ENCODE data around the gene CRIP1. TPM values are rescaled to one million over a fixed set of nuclear protein-coding genes. Genes with fewer than 3 reads are reported as not detected.

CRIP1 gene
- total RNA-seq, 8 experiments from 2014 or later, result 3.3 to 14.5 (median 5.1) TPM

DNA sequence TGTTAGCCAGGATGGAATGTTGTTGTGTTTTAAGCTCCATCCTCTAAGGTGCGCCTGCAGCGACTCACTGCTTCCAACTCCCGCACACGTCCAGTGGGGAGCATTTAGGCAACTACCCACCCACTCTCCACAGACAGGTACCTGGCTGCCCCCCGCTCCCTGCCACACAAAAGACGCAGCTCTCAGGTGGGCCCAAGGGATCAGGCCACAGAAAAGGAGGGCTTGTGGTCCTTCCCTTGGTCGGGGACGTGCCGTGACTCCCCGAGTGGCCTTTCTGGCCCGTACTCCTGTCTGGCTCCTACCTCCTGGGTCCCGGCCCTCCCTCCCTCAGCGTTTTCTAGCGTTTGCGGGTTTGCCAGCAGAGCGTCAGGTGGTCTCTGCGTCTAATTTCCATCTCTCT, 20.6 kb downstream of the CRIP1 start:
- in situ Hi-C loops (cut with MboI; ENCODE audit: low pct_unique_long_range_greater_than_20kb in 2 of 9, low sequenced_read_pairs in 9 of 9, unreplicated experiment in 9 of 9), result no loop called here
- Histone ChIP-seq H3K4me1 (replicated peaks in 1 of 2) (no peaks in the 10 kb centered on the region), H3K27ac (no peak overlapping the region), H3K4me3 (no peak overlapping the region)
- ATAC-seq (replicated peaks in 6 of 8), result no peak
- WGBS, 10 experiments, result 37 to 100% (median 85%) methylated on average over 1 to 7 of the region's 17 CpGs; no CpG with 5 or more reads in 4 of the 10 experiments

DNA sequence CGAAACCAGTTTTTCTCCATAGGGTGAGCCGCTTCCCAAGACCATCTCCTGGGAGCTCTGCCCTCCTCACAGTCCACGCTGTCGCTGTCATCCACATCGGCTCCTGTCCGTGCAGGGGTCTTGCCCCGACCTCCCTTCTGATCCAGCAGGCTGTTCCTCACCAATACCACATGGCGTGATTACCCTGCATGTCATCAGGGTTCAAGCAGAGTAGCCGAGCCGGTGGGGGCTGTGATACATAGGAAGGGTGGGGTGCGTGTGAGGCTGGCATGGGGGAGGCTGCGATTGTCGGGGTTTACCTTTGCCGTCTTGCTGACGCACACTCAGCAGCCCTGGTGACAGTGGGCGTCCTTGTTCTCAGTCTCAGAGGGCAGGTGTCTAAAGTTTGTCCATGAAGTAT, 21.4 kb downstream of the CRIP1 start:
- Histone ChIP-seq H3K4me3 (no peak overlapping the region), H3K4me1 (replicated peaks in 1 of 2) (no peaks in the 10 kb centered on the region), H3K27ac (no peak overlapping the region)
- in situ Hi-C loops (cut with MboI; ENCODE audit: low pct_unique_long_range_greater_than_20kb in 2 of 9, low sequenced_read_pairs in 9 of 9, unreplicated experiment in 9 of 9), result no loop called here
- ATAC-seq (replicated peaks in 6 of 8), result no peak
- 55 to 100% (median 79%) methylated on average over 1 to 6 of the region's 16 CpGs; no CpG with 5 or more reads in 2 of the 10 experiments for WGBS, 10 experiments

DNA sequence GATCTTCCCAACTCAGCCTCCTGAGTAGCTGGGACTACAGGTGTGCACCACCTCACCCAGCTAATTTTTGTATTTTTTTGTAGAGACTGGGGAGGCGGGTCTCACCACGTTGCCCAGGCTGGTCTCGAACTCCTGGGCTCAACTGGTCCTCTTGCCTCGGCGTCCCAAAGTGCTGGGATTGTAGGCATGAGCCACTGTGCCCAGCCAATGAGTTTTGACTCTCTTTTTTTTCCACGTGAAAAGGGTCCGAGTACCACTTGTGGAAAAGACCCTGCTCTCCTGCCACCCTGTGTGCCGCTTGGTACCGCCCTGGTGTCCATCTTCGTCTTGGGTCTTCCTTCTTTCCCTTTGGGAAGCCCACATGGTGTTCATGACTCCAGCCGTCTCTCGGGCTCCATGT, 21.9 kb downstream of the CRIP1 start:
- H3K4me3 ChIP-seq, result no peak overlapping the region
- WGBS, 10 experiments, result 54 to 100% (median 88%) methylated on average over 1 to 11 of the region's 12 CpGs; no CpG with 5 or more reads in 5 of the 10 experiments
- H3K4me1 ChIP-seq (replicated peaks in 1 of 2), result no peaks in the 10 kb centered on the region
- in situ Hi-C loops (cut with MboI; ENCODE audit: low pct_unique_long_range_greater_than_20kb in 2 of 9, low sequenced_read_pairs in 9 of 9, unreplicated experiment in 9 of 9), result no loop called here
- ATAC-seq (replicated peaks in 6 of 8), result no peak
- H3K27ac ChIP-seq, result no peak overlapping the region

DNA sequence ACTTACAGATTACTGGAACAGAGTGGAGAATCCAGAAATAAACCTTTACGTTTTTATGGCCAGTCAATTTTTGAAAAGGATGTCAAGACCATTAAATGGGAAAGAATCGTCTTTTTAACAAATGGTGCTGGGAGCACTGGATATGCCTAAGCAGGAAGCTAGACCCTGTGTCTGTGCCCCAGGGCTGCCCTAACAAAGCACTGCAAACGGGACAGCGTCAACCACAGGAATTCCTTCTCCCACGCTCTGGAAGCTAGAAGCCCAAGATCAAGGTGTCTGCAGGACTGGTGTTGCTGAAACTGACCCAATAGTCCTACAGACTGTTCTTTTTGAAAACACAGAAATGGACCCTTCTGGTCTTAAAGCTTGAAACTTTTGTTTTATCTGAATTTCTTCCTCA, 30.4 kb downstream of the CRIP1 start:
- Histone ChIP-seq H3K27ac (no peak overlapping the region), H3K4me1 (replicated peaks in 1 of 2) (no peaks in the 10 kb centered on the region), H3K4me3 (no peak overlapping the region)
- in situ Hi-C loops (cut with MboI; ENCODE audit: low pct_unique_long_range_greater_than_20kb in 2 of 9, low sequenced_read_pairs in 9 of 9, unreplicated experiment in 9 of 9), result no loop called here
- no peak for ATAC-seq (replicated peaks in 6 of 8)
- 0 to 100% (median 41%) methylated on average over 1 to 5 of the region's 5 CpGs; no CpG with 5 or more reads in 1 of the 10 experiments for WGBS, 10 experiments

DNA sequence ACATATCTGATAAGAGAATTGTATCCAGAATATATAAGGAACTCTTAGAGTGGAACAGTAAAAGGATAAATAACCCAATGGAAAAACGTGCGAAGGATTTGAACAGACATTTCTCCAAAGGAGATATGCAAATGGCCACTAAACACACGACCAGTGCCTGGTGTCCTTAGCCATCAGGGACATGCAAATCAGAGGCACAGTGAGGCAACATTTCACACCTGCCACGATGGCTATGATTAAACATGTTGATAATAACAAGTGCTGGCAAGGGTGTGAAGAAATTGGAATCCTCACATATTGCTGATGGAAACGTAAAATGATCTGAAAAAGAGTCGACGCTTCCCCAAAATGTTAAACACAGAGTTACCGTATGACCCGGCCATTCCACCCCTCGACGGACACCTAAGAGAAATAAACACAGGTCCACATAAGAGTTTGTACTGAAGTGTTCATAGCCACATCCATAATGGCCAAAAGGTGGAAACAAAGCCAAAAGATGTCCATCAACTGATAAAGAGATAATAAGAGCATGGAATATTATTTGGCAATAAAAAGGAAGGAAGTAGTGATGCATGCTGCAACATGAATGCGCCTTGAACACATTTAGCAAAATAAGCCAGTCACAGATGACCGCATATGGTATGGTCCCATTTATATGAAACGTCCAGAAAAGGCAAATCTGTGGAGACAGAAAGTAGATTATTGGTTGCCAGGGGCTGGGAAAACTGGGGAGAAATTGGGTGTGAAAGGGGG, 33.4 kb downstream of the CRIP1 start:
- WGBS, 10 experiments, result 34 to 79% (median 61%) methylated on average over 3 to 14 of the region's 14 CpGs
- ATAC-seq (replicated peaks in 6 of 8), result no peak
- Histone ChIP-seq H3K4me1 (replicated peaks in 1 of 2) (no peaks in the 10 kb centered on the region), H3K4me3 (no peak overlapping the region), H3K27ac (no peak overlapping the region)
- in situ Hi-C loops (cut with MboI; ENCODE audit: low pct_unique_long_range_greater_than_20kb in 2 of 9, low sequenced_read_pairs in 9 of 9, unreplicated experiment in 9 of 9), result no loop called here

DNA sequence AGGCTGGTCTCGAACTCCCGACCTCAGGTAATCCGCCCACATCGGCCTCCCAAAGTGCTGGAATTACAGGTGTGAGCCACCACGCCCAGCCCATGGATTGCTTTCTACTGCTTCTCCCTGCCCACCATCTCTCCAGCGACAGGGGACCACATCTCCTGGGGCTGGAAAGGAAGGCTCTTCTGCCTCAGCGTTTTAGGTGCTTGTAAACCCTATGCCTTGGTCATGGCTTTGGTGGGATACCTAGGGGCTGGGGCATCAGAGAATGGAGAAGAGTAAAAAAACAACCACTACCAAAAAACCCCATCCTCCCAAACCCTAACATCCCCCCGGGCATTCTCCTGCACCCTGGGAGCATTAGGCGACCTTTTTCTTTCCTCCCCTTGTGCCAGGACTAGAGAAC, 38.6 kb downstream of the CRIP1 start:
- 17 to 80% (median 68%) methylated on average over 1 to 6 of the region's 9 CpGs; no CpG with 5 or more reads in 2 of the 10 experiments for WGBS, 10 experiments
- no peak for ATAC-seq (replicated peaks in 6 of 8)
- in situ Hi-C loops (cut with MboI; ENCODE audit: low pct_unique_long_range_greater_than_20kb in 2 of 9, low sequenced_read_pairs in 9 of 9, unreplicated experiment in 9 of 9), result loop anchor here in 1 of 9 experiments (25.0 kb wide), 1 partner anchor 487 kb away; no protein-coding TSS in a partner anchor
- H3K4me3 ChIP-seq, result no peak overlapping the region
- H3K4me1 ChIP-seq (replicated peaks in 1 of 2), result peaks cover 0 to 13% of the 10 kb centered on the region in 2 donors
- no peak overlapping the region for H3K27ac ChIP-seq

DNA sequence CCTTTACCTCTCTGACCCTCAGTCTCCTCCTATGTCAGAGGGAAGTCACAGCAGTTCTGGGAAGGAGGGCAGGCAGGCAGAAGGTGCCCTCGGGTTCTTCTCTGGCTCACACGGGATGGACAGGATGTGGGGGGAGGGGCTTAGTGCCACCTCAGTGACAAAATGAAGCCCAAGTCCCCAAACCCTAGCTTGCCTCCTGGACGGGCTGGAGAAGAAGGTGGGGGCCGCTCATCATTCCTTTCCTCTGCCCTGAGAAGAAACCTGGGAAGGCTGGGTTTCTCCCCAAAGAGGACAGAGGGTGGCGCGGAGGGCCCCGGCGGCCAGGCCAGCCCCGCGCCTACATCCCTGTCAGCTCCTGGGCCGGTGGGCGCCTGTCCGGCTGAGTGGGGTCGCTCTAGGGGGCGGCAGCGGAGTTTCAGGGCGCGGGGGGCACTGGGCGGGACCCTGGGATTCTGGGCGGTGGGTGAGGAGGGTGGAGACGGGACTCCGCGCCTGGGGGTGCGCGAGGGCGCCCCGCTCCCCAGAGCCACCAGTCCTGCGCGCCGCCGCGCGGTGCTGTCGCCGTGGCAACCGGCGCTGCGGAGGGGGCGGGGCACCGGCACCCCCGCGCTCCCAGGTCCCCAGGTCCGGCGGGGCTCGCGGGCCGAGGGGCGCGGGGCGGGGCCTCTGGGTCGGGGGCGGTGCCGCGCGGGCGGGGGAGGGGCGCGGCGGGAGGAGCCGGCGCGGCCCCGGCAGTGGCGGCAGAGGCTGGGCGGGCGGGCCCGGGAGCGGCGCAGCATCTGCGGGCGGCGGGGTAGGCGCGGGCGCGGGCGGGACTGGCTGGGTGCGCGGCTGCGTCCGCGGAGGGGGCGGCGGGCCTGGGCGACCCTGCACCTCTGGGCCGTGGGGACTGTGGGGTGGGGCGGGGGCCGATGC, 39.4 kb downstream of the CRIP1 start, which contains the start of gene TMEM121:
Gene TMEM121 (plus strand): TSS at position 723 of the 915 bp plus-strand sequence. CDS start 2,252 bp downstream, outside the sequence.
- Histone ChIP-seq H3K4me1 (replicated peaks in 1 of 2) (peaks cover 0 to 13% of the 10 kb centered on the region in 2 donors), H3K27ac (no peak within 1 kb of the TSS), H3K4me3 (peak within 1 kb of the TSS; percentile 43 to 80 (median 52))
- 0 to 49% (median 6%) methylated on average over 1 to 7 of the region's 88 CpGs; no CpG with 5 or more reads in 5 of the 10 experiments for WGBS, 10 experiments
- in situ Hi-C loops (cut with MboI; ENCODE audit: low pct_unique_long_range_greater_than_20kb in 2 of 9, low sequenced_read_pairs in 9 of 9, unreplicated experiment in 9 of 9), result loop anchor here in 1 of 9 experiments (25.0 kb wide), 1 partner anchor 486 kb away; no protein-coding TSS in a partner anchor
- peak; percentile 18 to 78 (median 68) for ATAC-seq (replicated peaks in 6 of 8)

DNA sequence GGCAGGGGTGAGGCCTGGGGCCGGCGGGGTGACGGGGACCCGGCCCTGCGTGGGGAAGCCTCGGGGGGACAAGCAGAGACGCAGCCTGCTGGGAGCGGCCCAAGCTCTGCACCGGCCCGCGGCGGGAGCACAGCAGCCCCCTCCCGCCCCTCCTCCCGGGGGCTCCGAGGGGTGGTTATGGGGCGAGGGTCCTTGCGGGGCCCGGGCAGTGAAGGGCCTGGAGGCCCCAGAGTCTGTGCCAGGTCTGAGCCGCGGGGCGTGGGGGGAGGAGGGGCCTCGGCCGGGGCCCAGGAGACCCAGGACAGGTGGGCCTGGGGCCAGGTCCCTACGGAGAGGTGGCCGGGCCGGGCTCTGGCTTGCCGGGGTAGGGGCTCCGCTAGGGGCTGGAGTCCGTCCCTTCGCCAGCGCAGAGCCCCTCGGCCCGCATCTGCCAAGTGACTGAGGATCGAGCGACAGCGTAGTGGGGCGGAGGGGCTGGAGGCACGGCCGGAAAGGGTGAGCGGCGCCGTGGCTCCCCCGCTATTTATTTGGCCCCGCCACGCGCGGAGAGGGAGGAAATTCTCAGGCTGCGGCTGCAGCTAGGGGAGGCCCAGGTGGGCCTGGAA, 40.2 kb downstream of the CRIP1 start:
- in situ Hi-C loops (cut with MboI; ENCODE audit: low pct_unique_long_range_greater_than_20kb in 2 of 9, low sequenced_read_pairs in 9 of 9, unreplicated experiment in 9 of 9), result loop anchor here in 1 of 9 experiments (25.0 kb wide), 1 partner anchor 485 kb away; no protein-coding TSS in a partner anchor
- peaks cover 0 to 13% of the 10 kb centered on the region in 2 donors for H3K4me1 ChIP-seq (replicated peaks in 1 of 2)
- no peak overlapping the region for H3K27ac ChIP-seq
- peak in 5 of 8 experiments; percentile 2 to 42 (median 33) for ATAC-seq (replicated peaks in 6 of 8)
- H3K4me3 ChIP-seq, result peak overlapping the region; percentile 43 to 80 (median 52)
- WGBS, 10 experiments, result 3% methylated on average over 6 of the region's 48 CpGs; no CpG with 5 or more reads in 9 of the 10 experiments

DNA sequence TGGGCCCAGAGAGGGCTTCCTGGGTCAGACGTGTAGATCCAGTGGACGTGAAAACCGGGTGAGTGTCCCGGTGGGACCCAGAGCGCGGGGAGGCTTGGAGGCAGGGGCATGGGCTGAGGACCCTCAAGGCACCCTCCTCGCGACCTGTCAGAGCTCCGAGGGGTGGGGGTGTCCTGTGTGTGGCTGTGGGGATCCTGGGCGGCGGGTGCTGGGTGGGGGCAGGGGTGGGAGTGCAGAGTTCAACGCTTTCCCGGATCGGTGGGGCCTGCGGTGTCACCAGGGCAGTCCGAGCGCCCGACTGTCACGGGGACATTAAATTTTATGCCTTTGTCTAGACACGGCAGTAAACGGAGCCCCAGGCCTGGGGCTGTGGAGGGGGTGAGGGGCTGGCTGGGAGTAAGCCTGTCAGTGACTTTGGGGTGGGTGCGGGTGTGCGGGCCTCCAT, 40.7 kb downstream of the CRIP1 start:
- Histone ChIP-seq H3K4me1 (replicated peaks in 1 of 2) (peaks cover 0 to 13% of the 10 kb centered on the region in 2 donors), H3K4me3 (peak overlapping the region; percentile 43 to 80 (median 52)), H3K27ac (no peak overlapping the region)
- no peak for ATAC-seq (replicated peaks in 6 of 8)
- no CpG with 5 or more reads among the region's 23 CpGs for WGBS, 10 experiments
- in situ Hi-C loops (cut with MboI; ENCODE audit: low pct_unique_long_range_greater_than_20kb in 2 of 9, low sequenced_read_pairs in 9 of 9, unreplicated experiment in 9 of 9), result loop anchor here in 1 of 9 experiments (25.0 kb wide), 1 partner anchor 485 kb away; no protein-coding TSS in a partner anchor

DNA sequence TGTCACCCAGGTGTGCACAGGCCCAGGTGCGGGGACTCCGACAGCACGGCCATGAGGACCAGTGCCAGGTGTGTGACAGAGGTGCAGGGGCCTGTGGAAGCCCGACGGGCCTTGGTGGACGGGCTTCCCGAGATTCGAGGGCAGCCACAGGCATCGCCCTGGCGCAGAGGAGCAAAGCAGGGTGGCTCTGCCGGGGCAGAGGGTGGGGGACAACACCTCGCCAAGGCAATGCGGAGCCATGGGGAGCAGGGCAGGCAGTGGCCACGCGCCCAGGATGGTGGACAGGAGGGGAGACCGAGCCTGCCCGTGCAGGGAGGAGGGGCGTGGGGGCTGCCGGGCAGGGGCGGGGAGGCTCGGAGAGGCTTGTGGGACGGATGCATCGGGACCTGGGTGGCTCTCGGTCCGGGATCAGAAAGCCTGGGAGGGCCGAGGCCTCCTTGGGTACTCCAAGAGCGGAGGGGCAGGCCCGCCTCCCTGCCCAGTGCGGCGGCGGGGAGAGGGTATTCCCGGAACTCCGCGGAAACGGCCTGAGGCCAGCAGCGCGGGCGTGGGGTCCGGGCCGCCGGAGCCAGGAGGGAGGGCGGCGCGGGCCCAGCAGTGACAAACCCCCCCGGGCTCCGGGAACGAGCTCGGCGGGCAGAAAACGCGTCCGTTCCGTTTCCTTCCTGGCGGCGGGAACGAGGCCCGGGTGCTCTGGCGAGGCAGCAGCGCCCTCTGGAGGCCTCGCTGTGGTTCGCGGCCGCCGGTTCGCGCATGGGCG, 41.3 kb downstream of the CRIP1 start:
- in situ Hi-C loops (cut with MboI; ENCODE audit: low pct_unique_long_range_greater_than_20kb in 2 of 9, low sequenced_read_pairs in 9 of 9, unreplicated experiment in 9 of 9), result loop anchor here in 1 of 9 experiments (25.0 kb wide), 1 partner anchor 484 kb away; no protein-coding TSS in a partner anchor
- WGBS, 10 experiments, result no CpG with 5 or more reads among the region's 67 CpGs

DNA sequence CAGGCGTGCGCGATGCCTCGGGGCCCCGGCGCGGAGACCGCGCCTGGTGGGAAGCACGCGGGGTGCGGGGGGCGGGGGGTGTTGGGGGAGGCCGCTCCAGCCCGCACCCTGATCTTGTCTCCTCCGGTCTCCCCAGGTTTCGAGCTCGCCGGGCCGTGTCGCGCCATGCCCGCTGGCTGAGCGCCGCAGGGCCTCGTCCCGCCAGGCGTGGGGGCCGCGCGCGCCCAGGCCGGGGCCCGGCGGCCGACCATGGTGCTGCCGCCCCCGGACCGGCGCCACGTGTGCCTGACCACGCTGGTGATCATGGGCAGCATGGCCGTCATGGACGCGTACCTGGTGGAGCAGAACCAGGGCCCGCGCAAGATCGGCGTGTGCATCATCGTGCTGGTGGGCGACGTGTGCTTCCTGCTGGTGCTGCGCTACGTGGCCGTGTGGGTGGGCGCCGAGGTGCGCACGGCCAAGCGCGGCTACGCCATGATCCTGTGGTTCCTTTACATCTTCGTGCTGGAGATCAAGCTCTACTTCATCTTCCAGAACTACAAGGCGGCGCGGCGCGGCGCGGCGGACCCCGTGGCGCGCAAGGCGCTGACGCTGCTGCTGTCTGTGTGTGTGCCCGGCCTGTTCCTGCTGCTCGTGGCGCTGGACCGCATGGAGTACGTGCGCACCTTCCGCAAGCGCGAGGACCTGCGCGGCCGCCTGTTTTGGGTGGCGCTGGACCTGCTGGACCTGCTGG, 42.1 kb downstream of the CRIP1 start:
- peak overlapping the region; percentile 43 to 80 (median 52) for H3K4me3 ChIP-seq
- in situ Hi-C loops (cut with MboI; ENCODE audit: low pct_unique_long_range_greater_than_20kb in 2 of 9, low sequenced_read_pairs in 9 of 9, unreplicated experiment in 9 of 9), result loop anchor here in 1 of 9 experiments (25.0 kb wide), 1 partner anchor 484 kb away; no protein-coding TSS in a partner anchor
- no peak overlapping the region for H3K27ac ChIP-seq
- peaks cover 0 to 13% of the 10 kb centered on the region in 2 donors for H3K4me1 ChIP-seq (replicated peaks in 1 of 2)
- ATAC-seq (replicated peaks in 6 of 8), result peak in 1 of 8 experiments; percentile 2
- 76 to 100% (median 80%) methylated on average over 2 to 17 of the region's 89 CpGs; no CpG with 5 or more reads in 5 of the 10 experiments for whole genome bisulfite sequencing, 10 experiments

More for the DNA sequence above, 41.3 kb downstream of the CRIP1 start:
- Histone ChIP-seq H3K4me3 (peak overlapping the region; percentile 43 to 80 (median 52)), H3K27ac (no peak overlapping the region), H3K4me1 (replicated peaks in 1 of 2) (peaks cover 0 to 13% of the 10 kb centered on the region in 2 donors)
- ATAC-seq (replicated peaks in 6 of 8), result peak; percentile 31 to 77 (median 56)
